ENCODE measurements around the gene ROR1. TPM values are rescaled to one million over a fixed set of nuclear protein-coding genes. Genes with fewer than 3 reads are reported as not detected.
A peak's percentile ranks its signal among the peaks of the same experiment; 100 is the strongest.

Gene ROR1
- total RNA-seq, 6 experiments from 2014 or later: 7.4 to 9.4 (median 8.9) TPM

GRCh38 chr1:64060611-64061302 lies 286.9 kb downstream of the ROR1 start:
- Mint-ChIP-seq H3K27ac (no peak overlapping the region), H3K27me3 (ENCODE audit: insufficient read depth) (no peaks in the 10 kb centered on the region), H3K36me3 (ENCODE audit: low read depth) (peaks cover 20% of the 10 kb centered on the region; the same call in 1 of the 2 replicates), H3K4me1 (ENCODE audit: low read depth) (peaks cover 29% of the 10 kb centered on the region), H3K9me3 (peaks cover 9% of the 10 kb centered on the region; the same call in 1 of the 2 replicates), H3K4me3 (no peak overlapping the region)
- no peak for DNase-seq
- TF ChIP-seq CTCF (IDR thresholded peaks at IDR 0.05): no peak

- Mint-ChIP-seq H3K4me1 (ENCODE audit: low read depth) (peaks cover 29% of the 10 kb centered on the region), H3K27ac (no peak overlapping the region; the same call in 1 of the 2 replicates), H3K36me3 (ENCODE audit: low read depth) (peaks cover 20% of the 10 kb centered on the region; the same call in 1 of the 2 replicates), H3K9me3 (peaks cover 9% of the 10 kb centered on the region; the same call in 1 of the 2 replicates), H3K27me3 (ENCODE audit: insufficient read depth) (no peaks in the 10 kb centered on the region), H3K4me3 (no peak overlapping the region)
- no peak for DNase-seq
- no peak for TF ChIP-seq CTCF (IDR thresholded peaks at IDR 0.05)
Measured at GRCh38 chr1:64061430-64062104, 287.8 kb downstream of the ROR1 start.

- Mint-ChIP-seq H3K36me3 (ENCODE audit: low read depth) (peaks cover 20% of the 10 kb centered on the region; the same call in 1 of the 2 replicates), H3K4me1 (ENCODE audit: low read depth) (peaks cover 29% of the 10 kb centered on the region), H3K9me3 (peaks cover 9% of the 10 kb centered on the region; the same call in 1 of the 2 replicates), H3K27me3 (ENCODE audit: insufficient read depth) (no peaks in the 10 kb centered on the region), H3K27ac (no peak overlapping the region), H3K4me3 (no peak overlapping the region)
- no peak for DNase-seq
- no peak for TF ChIP-seq CTCF (IDR thresholded peaks at IDR 0.05)
Measured at GRCh38 chr1:64062529-64062928, 288.7 kb downstream of the ROR1 start.

DNA sequence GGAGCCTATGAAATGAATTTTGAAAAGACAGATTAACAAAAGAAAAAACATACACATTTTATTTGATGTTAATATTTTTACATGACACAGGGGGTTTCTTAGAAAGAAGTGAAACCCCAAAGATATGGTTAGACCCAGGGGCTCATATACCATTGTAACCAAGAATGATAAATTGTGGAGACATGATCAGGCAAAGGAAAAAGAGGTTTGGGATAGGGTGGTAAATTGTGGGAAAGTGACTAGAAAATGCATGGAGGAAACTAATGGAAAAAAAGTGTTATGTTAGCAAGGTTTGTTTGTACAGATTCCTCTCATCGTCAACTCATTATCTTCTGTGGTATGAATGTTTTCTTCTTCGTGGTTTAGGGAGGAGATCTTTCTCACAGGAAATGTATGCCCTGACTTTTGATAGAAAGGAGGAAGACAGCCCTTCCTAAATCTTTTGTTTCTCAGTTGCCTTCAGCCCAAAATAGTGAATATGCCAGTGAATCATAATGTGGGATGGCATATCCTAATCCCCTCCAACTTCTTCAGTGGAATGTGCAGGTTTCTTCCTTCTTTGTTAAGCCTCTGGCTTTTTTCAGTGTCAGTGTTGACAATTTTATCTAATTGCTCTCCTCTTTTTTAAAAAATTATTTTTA lies 289.2 kb downstream of the ROR1 start:
- H3K9me3 Mint-ChIP-seq: peaks cover 7% of the 10 kb centered on the region; the same call in 1 of the 2 replicates
- H3K4me3 Mint-ChIP-seq: no peak overlapping the region
- H3K36me3 Mint-ChIP-seq (ENCODE audit: low read depth): peaks cover 15% of the 10 kb centered on the region; the same call in 1 of the 2 replicates
- H3K27me3 Mint-ChIP-seq (ENCODE audit: insufficient read depth): no peaks in the 10 kb centered on the region
- peak overlapping the region; percentile 8; the same call in 1 of the 2 replicates for H3K27ac Mint-ChIP-seq
- TF ChIP-seq CTCF (IDR thresholded peaks at IDR 0.05): no peak
- peaks cover 29% of the 10 kb centered on the region for H3K4me1 Mint-ChIP-seq (ENCODE audit: low read depth)
- peak; percentile 47 for DNase-seq

DNA sequence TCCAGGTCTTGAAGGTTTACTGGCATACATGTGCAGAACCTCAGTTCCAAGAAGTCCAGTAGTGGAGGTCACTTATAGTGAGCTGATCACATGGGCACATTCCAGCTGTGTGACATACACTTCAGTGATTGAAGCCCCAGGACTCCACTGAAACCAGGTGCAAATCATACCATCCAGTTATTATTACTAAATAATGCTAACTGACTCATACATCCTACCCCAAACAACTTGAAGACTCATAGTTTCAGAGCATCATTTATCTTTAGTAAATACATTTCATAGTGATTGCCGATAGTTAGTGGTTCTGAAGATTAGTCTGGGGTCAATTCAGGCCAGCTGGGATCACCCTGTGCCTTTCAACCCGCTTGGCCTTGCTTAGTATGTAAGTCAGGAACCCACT lies 291.8 kb downstream of the ROR1 start:
- no peak for TF ChIP-seq CTCF (IDR thresholded peaks at IDR 0.05)
- no peak for DNase-seq
- no peaks in the 10 kb centered on the region for H3K9me3 Mint-ChIP-seq

More for the DNA sequence above, 291.8 kb downstream of the ROR1 start:
- Mint-ChIP-seq H3K36me3 (ENCODE audit: low read depth) (no peaks in the 10 kb centered on the region; the same call in 1 of the 2 replicates), H3K27ac (no peak overlapping the region), H3K4me3 (no peak overlapping the region), H3K4me1 (ENCODE audit: low read depth) (peaks cover 29% of the 10 kb centered on the region), H3K27me3 (ENCODE audit: insufficient read depth) (no peaks in the 10 kb centered on the region)
